H1 (cell line): Measurements from ENCODE around the gene OPCML. TPM values are rescaled to one million over a fixed set of nuclear protein-coding genes. Genes with fewer than 3 reads are reported as not detected.

ENCODE experiments used
- CTCF ChIA-PET: fragments of 300-600 bp; sonication (Branson Sonifier 250); formaldehyde crosslinking; loops from one replicate; lab custom pipeline; 2021; ENCODE audit not compliant: partially characterized antibody; lab: Charles Lee
- POLR2A ChIA-PET: fragments of 300-600 bp; sonication (Branson Sonifier 250); formaldehyde crosslinking; loops from one replicate; lab custom pipeline; 2021; ENCODE audit warnings: inconsistent platforms; ENCODE audit not compliant: partially characterized antibody; lab: Charles Lee
- DNase-seq, 2 experiments: peaks; one replicate each; pipeline versions ENCODE4 v3.0.0 to v3.0.0-alpha.2; 2010 to 2022; ENCODE audit warnings: low spot score in 2 of 2, low read depth in 1 of 2, mixed read lengths in 1 of 2
- FAIRE-seq: peaks from 2 replicates; lab custom pipeline; 2011; peaks lifted over from hg19 to GRCh38; lab: Jason Lieb, UNC
- H2AFZ ChIP-seq: 2 replicates; pipeline ENCODE4 v1.8.1; 2012; ENCODE audit warnings: low read length, inconsistent platforms
- H2AK5ac ChIP-seq: 2 replicates; pipeline ENCODE4 v1.6.1; 2013; ENCODE audit warnings: low read depth, low read length
- H2BK120ac ChIP-seq: replicated peaks from 2 replicates; pipeline ENCODE3; 2013; ENCODE audit warnings: low read depth, low read length, inconsistent platforms
- H2BK12ac ChIP-seq: 2 replicates; pipeline ENCODE4 v1.6.1; 2013; ENCODE audit warnings: low read depth, low read length
- H2BK15ac ChIP-seq: 2 replicates; pipeline ENCODE4 v1.6.1; 2013; ENCODE audit warnings: low read length
- H2BK20ac ChIP-seq: 2 replicates; pipeline ENCODE4 v1.6.1; 2013; ENCODE audit warnings: low read length
- H2BK5ac ChIP-seq: 2 replicates; pipeline ENCODE4 v1.6.1; 2013; ENCODE audit warnings: low read depth, low read length
- H3K14ac ChIP-seq: 2 replicates; pipeline ENCODE4 v1.6.1; 2013; ENCODE audit warnings: inconsistent platforms; ENCODE audit not compliant: insufficient read length
- H3K18ac ChIP-seq: 2 replicates; pipeline ENCODE4 v1.6.1; 2013; ENCODE audit warnings: low read length; ENCODE audit errors: extremely low read depth
- H3K23ac ChIP-seq: 2 replicates; pipeline ENCODE4 v1.6.1; 2013; ENCODE audit warnings: inconsistent platforms; ENCODE audit not compliant: insufficient read length
- H3K23me2 ChIP-seq: 2 replicates; pipeline ENCODE4 v1.6.1; 2013; ENCODE audit warnings: low read depth, low read length
- H3K27ac ChIP-seq: 2 replicates; pipeline ENCODE4 v1.6.1; 2011; ENCODE audit warnings: low read depth, low read length, inconsistent platforms
- H3K27me3 ChIP-seq, 4 experiments: replicated peaks in 1 of 4; 1 replicate in 1 of 4; 2 replicates in 3 of 4; pipeline versions ENCODE4 v1.6.1 to v1.8.1; 2011 to 2013; ENCODE audit warnings: low read length in 3 of 4, mild to moderate bottlenecking in 3 of 4, inconsistent platforms in 2 of 4, mixed read lengths in 2 of 4, moderate library complexity in 1 of 4; ENCODE audit not compliant: control insufficient read depth in 3 of 4, insufficient read depth in 3 of 4; ENCODE audit errors: extremely low read depth in 1 of 4
- H3K36me3 ChIP-seq, 4 experiments: 2 replicates each; pipeline versions ENCODE4 v1.6.1 to v1.8.1; 2011 to 2013; ENCODE audit warnings: mild to moderate bottlenecking in 4 of 4, low read length in 3 of 4, moderate library complexity in 2 of 4, control low read depth in 1 of 4, inconsistent platforms in 1 of 4; ENCODE audit not compliant: insufficient read depth in 4 of 4, control insufficient read depth in 2 of 4
- H3K4ac ChIP-seq: replicated peaks from 2 replicates; pipeline ENCODE3; 2013; ENCODE audit warnings: low read length, low read depth, mixed read lengths, inconsistent platforms; ENCODE audit not compliant: insufficient read length
- H3K4me1 ChIP-seq, 4 experiments: replicated peaks in 1 of 4; 1 replicate in 1 of 4; 2 replicates in 3 of 4; pipeline versions ENCODE4 v1.6.1 to v1.8.1; 2011 to 2013; ENCODE audit warnings: low read length in 3 of 4, inconsistent platforms in 2 of 4, mixed read lengths in 1 of 4; ENCODE audit not compliant: insufficient read depth in 4 of 4, control insufficient read depth in 3 of 4
- H3K4me2 ChIP-seq, 2 experiments: 2 replicates each; pipeline versions ENCODE4 v1.6.1 to v1.8.1; 2011 to 2013; ENCODE audit warnings: low read depth in 2 of 2, low read length in 2 of 2, control low read depth in 1 of 2, inconsistent platforms in 1 of 2, mild to moderate bottlenecking in 1 of 2; ENCODE audit not compliant: insufficient read depth in 1 of 2
- H3K4me3 ChIP-seq, 4 experiments: fragments of 200-600, 300-600 bp in 1 of 4; sonication (generic), shearing (Covaris generic), sonication (Bioruptor Twin) in 1 of 4; 2 replicates each; pipeline versions ENCODE4 v1.5.1 to v1.8.1; 2011 to 2016; ENCODE audit warnings: low read length in 4 of 4, low read depth in 3 of 4, control low read depth in 2 of 4, inconsistent platforms in 2 of 4, mild to moderate bottlenecking in 2 of 4, mixed read lengths in 1 of 4, moderate library complexity in 1 of 4; ENCODE audit not compliant: insufficient read depth in 2 of 4; ENCODE audit errors: extremely low read depth in 1 of 4
- H3K56ac ChIP-seq: replicated peaks from 2 replicates; pipeline ENCODE3; 2013; ENCODE audit warnings: low read depth, mild to moderate bottlenecking, mixed read lengths, low read length, inconsistent platforms; ENCODE audit not compliant: insufficient read length
- H3K79me1 ChIP-seq: 2 replicates; pipeline ENCODE4 v1.6.1; 2013; ENCODE audit warnings: low read depth, low read length, control low read depth
- H3K79me2 ChIP-seq, 2 experiments: 2 replicates each; pipeline versions ENCODE4 v1.6.1 to v1.8.1; 2012 to 2013; ENCODE audit warnings: low read length in 2 of 2, mild to moderate bottlenecking in 2 of 2, inconsistent platforms in 1 of 2; ENCODE audit not compliant: insufficient read depth in 2 of 2, control insufficient read depth in 1 of 2
- H3K9ac ChIP-seq, 4 experiments: replicated peaks in 1 of 4; 1 replicate in 1 of 4; 2 replicates in 3 of 4; pipeline versions ENCODE4 v1.6.1 to v1.8.1; 2011 to 2013; ENCODE audit warnings: low read depth in 3 of 4, low read length in 3 of 4, control low read depth in 2 of 4, mild to moderate bottlenecking in 2 of 4, moderate library complexity in 2 of 4, inconsistent platforms in 1 of 4; ENCODE audit errors: extremely low read depth in 1 of 4
- H3K9me3 ChIP-seq, 2 experiments: 2 replicates each; pipeline versions ENCODE4 v1.6.1 to v1.8.1; 2012 to 2013; ENCODE audit warnings: mild to moderate bottlenecking in 2 of 2, moderate library complexity in 2 of 2, control low read depth in 1 of 2, inconsistent platforms in 1 of 2, low read depth in 1 of 2, low read length in 1 of 2, mixed read lengths in 1 of 2; ENCODE audit not compliant: insufficient read depth in 2 of 2
- H4K20me1 ChIP-seq, 2 experiments: replicated peaks in 1 of 2; 2 replicates each; pipeline versions ENCODE3 to v1.8.1; 2011 to 2013; ENCODE audit warnings: inconsistent platforms in 2 of 2, low read length in 2 of 2, mild to moderate bottlenecking in 1 of 2; ENCODE audit not compliant: insufficient read depth in 2 of 2, control insufficient read depth in 1 of 2
- H4K5ac ChIP-seq: 2 replicates; pipeline ENCODE4 v1.6.1; 2013; ENCODE audit warnings: low read length, low read depth, mixed read lengths, inconsistent platforms; ENCODE audit not compliant: insufficient read length
- H4K8ac ChIP-seq: 2 replicates; pipeline ENCODE4 v1.8.0; 2013; ENCODE audit warnings: mild to moderate bottlenecking, moderate library complexity, low read length, inconsistent platforms; ENCODE audit not compliant: insufficient read depth; ENCODE audit errors: extremely low read depth
- H4K91ac ChIP-seq: replicated peaks from 2 replicates; pipeline ENCODE3; 2013; ENCODE audit warnings: low read length, mixed read lengths, inconsistent platforms; ENCODE audit not compliant: insufficient read length
- CBX8 ChIP-seq: fragments of 300-800, 300-1000 bp; sonication (generic); IDR thresholded peaks from 2 replicates; pipeline ENCODE4 v1.7.1; 2016; ENCODE audit warnings: low read depth, low read length, borderline replicate concordance
- CHD2 ChIP-seq: IDR thresholded peaks from 2 replicates; pipeline ENCODE4 v1.6.1; 2012; ENCODE audit warnings: low read length, improper control_type of control experiment
- EZH2 ChIP-seq: fragments of 200-600 bp; sonication (generic); IDR thresholded peaks from 2 replicates; pipeline ENCODE4 v1.7.1; 2012; ENCODE audit warnings: low read depth, mild to moderate bottlenecking, moderate library complexity, low read length, inconsistent platforms; ENCODE audit not compliant: severe bottlenecking
- GABPA ChIP-seq: IDR thresholded peaks from 2 replicates; pipeline ENCODE4 v1.6.1; 2011; ENCODE audit warnings: mild to moderate bottlenecking, low read length, moderate library complexity, borderline replicate concordance; ENCODE audit not compliant: insufficient read depth
- NANOG ChIP-seq: IDR thresholded peaks from 2 replicates; pipeline ENCODE4 v1.6.1; 2011; ENCODE audit warnings: low read length, low read depth, mild to moderate bottlenecking, inconsistent platforms; ENCODE audit not compliant: insufficient read depth, poor library complexity, severe bottlenecking
- RBBP5 ChIP-seq: IDR thresholded peaks from 2 replicates; pipeline ENCODE4 v1.7.1; 2012; ENCODE audit warnings: low read depth, mild to moderate bottlenecking, inconsistent platforms, low read length, moderate library complexity, borderline replicate concordance
- SAP30 ChIP-seq: fragments of 300-600 bp; sonication (generic); IDR thresholded peaks from 2 replicates; pipeline ENCODE4 v1.7.1; 2012; ENCODE audit warnings: low read length, moderate library complexity, mild to moderate bottlenecking, inconsistent platforms; ENCODE audit not compliant: insufficient read depth, insufficient replicate concordance
- SIRT6 ChIP-seq: IDR thresholded peaks from one replicate; pipeline ENCODE4 v1.7.1; 2012; ENCODE audit warnings: low read length, inconsistent platforms
- SP1 ChIP-seq: IDR thresholded peaks from 2 replicates; pipeline ENCODE4 v1.6.1; 2011; ENCODE audit warnings: low read depth, low read length
- SRF ChIP-seq: IDR thresholded peaks from 2 replicates; pipeline ENCODE4 v1.6.1; 2011; ENCODE audit warnings: mild to moderate bottlenecking, low read depth, low read length, moderate library complexity
- whole genome bisulfite sequencing, 2 experiments: shearing (Covaris generic) in 1 of 2; methylation state at CpG; one replicate each; pipeline versions ENCODE4 v1.1.6 to v1.1.7; 2013 to 2015; ENCODE audit warnings: low lambda C conversion rate in 2 of 2, mixed read lengths in 2 of 2, inconsistent platforms in 1 of 2, low coverage in 1 of 2, missing lambda C conversion rate in 1 of 2; ENCODE audit not compliant: insufficient replicate concordance in 2 of 2, insufficient coverage in 1 of 2, insufficient read length in 1 of 2; ENCODE audit errors: extremely low coverage in 1 of 2, missing lambda C conversion rate in 1 of 2; 5-methylcytosine and 5-hydroxymethylcytosine counted together
- polyA plus RNA-seq, 7 experiments: library from polyadenylated mRNA; depleted of rRNA in 3 of 7; stranded (reverse) in 5 of 7; unstranded in 2 of 7; fragments of >200 nt in 5 of 7; fragments of 200-250 nt in 2 of 7; gene quantifications; 1 replicate in 5 of 7; 2 replicates in 1 of 7; 4 replicates in 1 of 7; pipeline versions ENCODE4 v1.2.1 to v1.2.3, GENCODE V29; 2011 to 2013; ENCODE audit warnings: missing spikeins in 2 of 7, mixed read lengths in 2 of 7
- total RNA-seq: library from RNA; stranded (reverse); fragmentation: NEBNext Ultra II Directional; extraction: Animal tissue kit (Norgen Biotek cat#: 25700); gene quantifications from 2 replicates; pipeline ENCODE4 v1.2.1, GENCODE V29; 2021
- TF ChIP-seq, protein P1 (sequence below): IDR thresholded peaks from 2 replicates; pipeline ENCODE4 v1.6.1; 2012; ENCODE audit warnings: low read length, inconsistent platforms
- TF ChIP-seq, protein P2 (sequence below): IDR thresholded peaks from 2 replicates; pipeline ENCODE4 v1.6.1; 2012; ENCODE audit warnings: inconsistent platforms

The OPCML gene
- total and polyA plus RNA-seq, 2 of the 8 experiments (the other 6 are each of a cell fraction or from before 2014, with no cell fraction given) = 2.3 to 3.1 TPM

DNA sequence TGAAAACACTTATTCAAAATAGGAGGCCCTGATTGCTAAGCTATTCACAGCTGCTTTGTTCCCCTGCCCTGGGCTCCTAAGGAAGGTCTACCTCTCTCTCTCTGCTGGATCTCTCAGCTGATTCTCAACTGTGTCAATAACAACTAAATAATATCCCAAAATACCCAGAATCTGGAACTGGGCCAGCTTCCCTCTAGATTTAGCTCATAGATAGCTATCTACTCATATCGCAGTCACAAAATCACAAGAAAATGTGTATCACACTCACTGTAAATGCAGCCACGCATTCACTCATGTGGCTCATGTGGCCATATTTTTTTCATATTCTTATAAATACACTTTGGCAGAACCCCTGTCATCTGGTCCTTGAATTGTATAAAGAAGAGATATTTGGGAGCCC, 555.1 kb downstream of the OPCML start:
- H3K27me3 ChIP-seq = no peaks in the 10 kb centered on the region; a peak in 1 of 7 replicates
- no peaks in the 10 kb centered on the region for H4K20me1 ChIP-seq
- no peak overlapping the region for H2AK5ac ChIP-seq
- H2BK5ac ChIP-seq = no peak overlapping the region
- H3K4ac ChIP-seq = no peak overlapping the region
- no peak overlapping the region for H3K18ac ChIP-seq
- no peak overlapping the region for H2BK120ac ChIP-seq
- WGBS, 2 experiments = 97% methylated on average over 2 of the region's 2 CpGs; no CpG with 5 or more reads in 1 of the 2 experiments
- H3K56ac ChIP-seq = no peak overlapping the region
- no peak overlapping the region for H3K4me2 ChIP-seq
- no peak overlapping the region for H2BK12ac ChIP-seq
- no peak overlapping the region for H4K8ac ChIP-seq
- no peak overlapping the region for H4K91ac ChIP-seq
- no peaks in the 10 kb centered on the region for H3K79me2 ChIP-seq
- no peak overlapping the region for H3K9ac ChIP-seq
- no peak overlapping the region for H2AFZ ChIP-seq
- H3K23me2 ChIP-seq = no peaks in the 10 kb centered on the region; the same call in 1 of the 2 replicates
- no peak overlapping the region for H3K23ac ChIP-seq
- CTCF ChIA-PET = interaction anchor here (0.8 to 1.5 kb wide), 4 partner anchors 22 to 37 kb away, joined by 3 to 7 read pairs (median 4); no protein-coding TSS in a partner anchor
- no peak overlapping the region for H4K5ac ChIP-seq
- no peak overlapping the region for H2BK15ac ChIP-seq
- H3K79me1 ChIP-seq = no peaks in the 10 kb centered on the region; the same call in 1 of the 2 replicates
- DNase-seq (no peak), FAIRE-seq (no peak)
- no peaks in the 10 kb centered on the region; a peak in 1 of 7 replicates for H3K4me1 ChIP-seq
- POLR2A ChIA-PET = no interaction called here
- H3K36me3 ChIP-seq = no peaks in the 10 kb centered on the region
- H3K4me3 ChIP-seq = no peak overlapping the region
- H2BK20ac ChIP-seq = no peak overlapping the region
- no peaks in the 10 kb centered on the region for H3K9me3 ChIP-seq
- H3K14ac ChIP-seq = no peak overlapping the region
- H3K27ac ChIP-seq = no peak overlapping the region
- TF ChIP-seq, protein P1, sequence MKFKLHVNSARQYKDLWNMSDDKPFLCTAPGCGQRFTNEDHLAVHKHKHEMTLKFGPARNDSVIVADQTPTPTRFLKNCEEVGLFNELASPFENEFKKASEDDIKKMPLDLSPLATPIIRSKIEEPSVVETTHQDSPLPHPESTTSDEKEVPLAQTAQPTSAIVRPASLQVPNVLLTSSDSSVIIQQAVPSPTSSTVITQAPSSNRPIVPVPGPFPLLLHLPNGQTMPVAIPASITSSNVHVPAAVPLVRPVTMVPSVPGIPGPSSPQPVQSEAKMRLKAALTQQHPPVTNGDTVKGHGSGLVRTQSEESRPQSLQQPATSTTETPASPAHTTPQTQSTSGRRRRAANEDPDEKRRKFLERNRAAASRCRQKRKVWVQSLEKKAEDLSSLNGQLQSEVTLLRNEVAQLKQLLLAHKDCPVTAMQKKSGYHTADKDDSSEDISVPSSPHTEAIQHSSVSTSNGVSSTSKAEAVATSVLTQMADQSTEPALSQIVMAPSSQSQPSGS = no peak
- TF ChIP-seq, protein P2, sequence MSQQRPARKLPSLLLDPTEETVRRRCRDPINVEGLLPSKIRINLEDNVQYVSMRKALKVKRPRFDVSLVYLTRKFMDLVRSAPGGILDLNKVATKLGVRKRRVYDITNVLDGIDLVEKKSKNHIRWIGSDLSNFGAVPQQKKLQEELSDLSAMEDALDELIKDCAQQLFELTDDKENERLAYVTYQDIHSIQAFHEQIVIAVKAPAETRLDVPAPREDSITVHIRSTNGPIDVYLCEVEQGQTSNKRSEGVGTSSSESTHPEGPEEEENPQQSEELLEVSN = no peak
- TF ChIP-seq SP1 = no peak
- no peak for TF ChIP-seq SAP30
- TF ChIP-seq NANOG = no peak
- no peak for TF ChIP-seq SIRT6
- no peak for TF ChIP-seq CHD2
- TF ChIP-seq CBX8 = no peak
- no peak for TF ChIP-seq EZH2
- no peak for TF ChIP-seq RBBP5
- no peak for TF ChIP-seq SRF
- TF ChIP-seq GABPA = no peak
